IMR-90 (cell line): ENCODE results near the gene EFNA5.

Source experiments
- RCOR1 ChIP-seq: IDR thresholded peaks from 2 replicates; pipeline ENCODE4 v1.6.1; 2012; ENCODE audit warnings: mild to moderate bottlenecking, low read length, improper control_type of control experiment; ENCODE audit not compliant: insufficient replicate concordance
- TF ChIP-seq, protein P1 (sequence below): conservative IDR thresholded peaks from 2 replicates; pipeline ENCODE4 v1.5.1; 2012; ENCODE audit warnings: mild to moderate bottlenecking, low read depth, low read length, improper control_type of control experiment

DNA sequence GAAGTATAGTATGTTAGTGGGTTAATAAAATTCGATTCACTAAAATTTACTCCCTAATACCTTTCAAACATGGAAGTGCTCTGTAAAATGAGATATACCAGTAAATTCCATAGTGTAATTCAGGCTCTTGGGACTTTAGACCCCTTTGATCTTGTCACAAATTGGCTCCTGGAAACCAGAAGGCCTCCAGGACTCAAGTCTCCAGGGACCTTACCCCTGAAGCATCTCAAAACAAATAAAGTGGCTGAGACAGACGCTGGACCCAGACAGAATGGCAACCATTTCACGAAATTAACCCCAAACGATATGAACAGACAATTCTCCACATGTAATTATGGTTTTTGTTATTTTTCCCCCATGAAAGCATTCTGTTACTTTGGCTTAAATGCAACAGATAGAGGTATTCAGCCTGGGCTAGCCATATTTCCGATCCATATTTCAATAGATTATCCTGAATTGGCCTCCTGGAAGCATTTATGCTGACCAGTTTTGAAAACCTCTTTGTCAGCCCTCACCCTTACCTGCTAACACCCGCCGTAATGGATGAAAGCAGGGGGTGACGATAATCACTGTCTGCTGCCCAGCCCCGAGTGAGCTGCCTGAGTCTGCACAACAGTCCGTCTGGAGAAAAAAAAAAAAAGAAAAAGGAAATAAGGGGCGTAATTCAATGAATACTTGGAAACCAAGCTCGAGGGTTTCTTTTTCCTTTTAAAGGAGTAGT lies 34.1 kb upstream of the EFNA5 start:
- TF ChIP-seq, protein P1, sequence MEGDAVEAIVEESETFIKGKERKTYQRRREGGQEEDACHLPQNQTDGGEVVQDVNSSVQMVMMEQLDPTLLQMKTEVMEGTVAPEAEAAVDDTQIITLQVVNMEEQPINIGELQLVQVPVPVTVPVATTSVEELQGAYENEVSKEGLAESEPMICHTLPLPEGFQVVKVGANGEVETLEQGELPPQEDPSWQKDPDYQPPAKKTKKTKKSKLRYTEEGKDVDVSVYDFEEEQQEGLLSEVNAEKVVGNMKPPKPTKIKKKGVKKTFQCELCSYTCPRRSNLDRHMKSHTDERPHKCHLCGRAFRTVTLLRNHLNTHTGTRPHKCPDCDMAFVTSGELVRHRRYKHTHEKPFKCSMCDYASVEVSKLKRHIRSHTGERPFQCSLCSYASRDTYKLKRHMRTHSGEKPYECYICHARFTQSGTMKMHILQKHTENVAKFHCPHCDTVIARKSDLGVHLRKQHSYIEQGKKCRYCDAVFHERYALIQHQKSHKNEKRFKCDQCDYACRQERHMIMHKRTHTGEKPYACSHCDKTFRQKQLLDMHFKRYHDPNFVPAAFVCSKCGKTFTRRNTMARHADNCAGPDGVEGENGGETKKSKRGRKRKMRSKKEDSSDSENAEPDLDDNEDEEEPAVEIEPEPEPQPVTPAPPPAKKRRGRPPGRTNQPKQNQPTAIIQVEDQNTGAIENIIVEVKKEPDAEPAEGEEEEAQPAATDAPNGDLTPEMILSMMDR = no peak
- TF ChIP-seq RCOR1 = no peak
